Tibial nerve (tissue), 4 donors: ENCODE data around the gene RPTOR. TPM values are rescaled to one million over a fixed set of nuclear protein-coding genes. Genes with fewer than 3 reads are reported as not detected.

Experiments
- DNase-seq, 2 donors: peaks; one replicate each; pipeline ENCODE4 v3.0.0-alpha.2; 2019; ENCODE audit warnings: low spot score in 2 of 2
- H3K27ac ChIP-seq, 4 donors: fragments of 200-600 bp; sonication (generic) in 3 of 4; one replicate each; pipeline ENCODE4 v1.5.1; 2017 to 2019; ENCODE audit warnings: mild to moderate bottlenecking in 1 of 4
- H3K27me3 ChIP-seq, 2 donors: fragments of 200-600 bp; sonication (generic) in 1 of 2; one replicate each; pipeline versions ENCODE4 v1.5.1 to v1.6.0; 2017 to 2019
- H3K36me3 ChIP-seq, 3 donors: fragments of 200-600 bp; sonication (generic); one replicate each; pipeline ENCODE4 v1.5.1; 2018 to 2019
- H3K4me1 ChIP-seq, 4 donors: fragments of 200-600 bp; sonication (generic) in 3 of 4; one replicate each; pipeline ENCODE4 v1.5.1; 2017 to 2019
- H3K4me3 ChIP-seq, 4 donors: fragments of 200-600 bp; sonication (generic) in 3 of 4; one replicate each; pipeline ENCODE4 v1.5.1; 2017 to 2019; ENCODE audit warnings: mild to moderate bottlenecking in 1 of 4, moderate library complexity in 1 of 4
- H3K9me3 ChIP-seq, 4 donors: fragments of 200-600 bp; sonication (generic) in 3 of 4; one replicate each; pipeline ENCODE4 v1.5.1; 2017 to 2019
- CTCF ChIP-seq, 5 experiments: fragments of 200-600 bp in 3 of 5; fragments of 450-650 bp in 2 of 5; sonication (generic) in 3 of 5; IDR thresholded peaks; one replicate each; pipeline ENCODE4 v1.5.1; 2016 to 2019; ENCODE audit warnings: antibody characterized with exemption in 5 of 5, mild to moderate bottlenecking in 3 of 5, moderate library complexity in 2 of 5
- EP300 ChIP-seq, 2 donors: sonication (generic); formaldehyde crosslinking; IDR thresholded peaks; one replicate each; pipeline ENCODE4 v1.6.1; 2017; ENCODE audit warnings: antibody characterized with exemption in 2 of 2, mild to moderate bottlenecking in 1 of 2
- POLR2A ChIP-seq, 2 donors: fragments of 450-650 bp; IDR thresholded peaks; one replicate each; pipeline ENCODE4 v1.6.1; 2017; ENCODE audit warnings: antibody characterized with exemption in 2 of 2, mild to moderate bottlenecking in 2 of 2, moderate library complexity in 2 of 2
- WGBS, 2 donors: methylation state at CpG; one replicate each; pipeline ENCODE4 v1.1.5; 2018; 5-methylcytosine and 5-hydroxymethylcytosine counted together
- total RNA-seq, 4 donors: library from RNA; depleted of rRNA; stranded (reverse); fragments of >200 nt; gene quantifications; one replicate each; pipeline ENCODE4 v1.1.0, GENCODE V29; 2016

The RPTOR gene
- total RNA-seq, 4 donors from 2014 or later: 34.7 to 56.4 (median 40.1) TPM

DNA sequence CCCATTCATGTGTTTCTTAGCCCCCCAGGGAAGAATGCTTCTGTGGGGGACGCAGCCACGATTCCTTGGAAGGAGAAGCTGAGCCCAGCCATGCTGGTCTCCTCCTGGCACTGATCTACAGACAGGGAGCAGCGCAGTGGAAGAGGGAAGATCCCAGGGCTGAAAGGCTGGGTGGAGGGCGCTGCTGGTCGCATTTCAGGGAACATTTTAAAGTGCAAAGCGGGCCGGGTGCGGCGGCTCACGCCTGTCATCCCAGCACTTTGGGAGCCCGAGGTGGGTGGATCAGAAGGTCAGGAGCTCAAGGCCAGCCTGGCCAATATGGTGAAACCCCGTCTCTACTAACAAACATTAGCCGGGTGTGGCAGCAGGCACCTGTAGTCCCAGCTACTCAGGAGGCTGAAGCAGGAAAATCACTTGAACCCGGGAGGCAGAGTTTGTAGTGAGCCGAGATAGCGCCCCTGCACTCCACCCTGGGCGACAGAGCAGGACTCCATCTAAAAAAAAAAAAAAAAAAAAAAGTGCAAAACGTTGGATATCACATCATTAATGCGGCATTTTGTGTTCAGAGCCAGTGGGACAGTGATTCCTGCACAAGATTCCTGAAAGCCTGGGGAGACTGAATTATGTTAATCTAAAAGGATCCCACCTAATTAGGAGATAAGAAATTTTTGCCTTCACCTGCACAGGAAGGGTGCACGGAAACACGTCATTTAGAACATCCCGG is 446.4 kb downstream of the RPTOR start:
- Histone ChIP-seq H3K27ac (peak overlapping the region; percentile 52 to 90 (median 81)), H3K27me3 (no peaks in the 10 kb centered on the region), H3K4me3 (peak overlapping the region; percentile 78 to 97 (median 92)), H3K9me3 (no peaks in the 10 kb centered on the region), H3K4me1 (peaks cover 0 to 43% (median 27%) of the 10 kb centered on the region in 4 donors), H3K36me3 (peaks cover 0 to 29% (median 5%) of the 10 kb centered on the region in 3 donors)
- 43 to 49% methylated on average over 18 to 22 of the region's 22 CpGs for WGBS, 2 donors
- TF ChIP-seq POLR2A (IDR thresholded peaks at IDR 0.05) (no peak), EP300 (IDR thresholded peaks at IDR 0.05) (no peak), CTCF (IDR thresholded peaks at IDR 0.05) (no peak)
- DNase-seq: no peak

DNA sequence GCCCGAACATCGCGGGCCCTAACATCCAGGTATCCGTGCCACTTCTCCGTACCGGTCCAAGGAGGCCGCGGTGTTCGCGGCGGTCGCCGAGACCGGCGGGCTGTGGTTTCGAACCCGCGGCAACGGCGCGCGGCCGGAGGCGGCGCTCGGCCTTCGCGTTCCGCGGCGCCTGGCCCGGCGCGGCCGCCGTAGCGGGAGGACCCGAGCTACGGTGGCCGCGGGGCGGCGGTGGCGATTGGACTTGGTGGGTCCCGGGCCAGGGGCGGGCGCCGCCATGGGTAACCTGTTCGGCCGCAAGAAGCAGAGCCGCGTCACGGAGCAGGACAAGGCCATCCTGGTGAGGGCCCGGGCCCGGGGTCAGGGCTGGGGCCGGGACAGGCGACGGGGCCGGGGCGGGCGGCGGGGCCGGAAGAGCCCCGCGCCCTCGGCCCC is 447.0 kb downstream of the RPTOR start, which contains the start of gene CHMP6:
CHMP6 (plus strand) TSS at position 197 of the 432 bp plus-strand sequence; CDS start at position 275, 78 bp downstream.
- WGBS, 2 donors: 0% methylated on average over 16 to 48 of the region's 66 CpGs
- H3K4me1 ChIP-seq: peaks cover 0 to 43% (median 27%) of the 10 kb centered on the region in 4 donors
- H3K36me3 ChIP-seq: peaks cover 2 to 34% (median 9%) of the 10 kb centered on the region in 3 donors

GRCh38 chr17:80992077-80992947 is 447.7 kb downstream of the RPTOR start:
- Histone ChIP-seq H3K4me3 (peak overlapping the region; percentile 78 to 97 (median 92)), H3K9me3 (no peaks in the 10 kb centered on the region), H3K27ac (peak overlapping the region; percentile 52 to 90 (median 81)), H3K36me3 (peaks cover 2 to 41% (median 16%) of the 10 kb centered on the region in 3 donors), H3K4me1 (peaks cover 0 to 43% (median 27%) of the 10 kb centered on the region in 4 donors), H3K27me3 (no peaks in the 10 kb centered on the region)
- WGBS, 2 donors: 4 to 7% methylated on average over 9 to 34 of the region's 90 CpGs
- no peak for DNase-seq
- TF ChIP-seq POLR2A (IDR thresholded peaks at IDR 0.05) (no peak), EP300 (IDR thresholded peaks at IDR 0.05) (no peak), CTCF (IDR thresholded peaks at IDR 0.05) (no peak)

More for the DNA sequence above, 447.0 kb downstream of the RPTOR start, which contains the start of gene CHMP6:
- peak within 1 kb of the TSS; percentile 78 to 97 (median 92) for H3K4me3 ChIP-seq
- H3K27ac ChIP-seq: peak within 1 kb of the TSS; percentile 52 to 90 (median 81)
- no peaks in the 10 kb centered on the region for H3K27me3 ChIP-seq
- H3K9me3 ChIP-seq: no peaks in the 10 kb centered on the region
- peak; percentile 26 to 94 (median 72) for TF ChIP-seq CTCF (IDR thresholded peaks at IDR 0.05)
- peak in 1 of 2 donors; percentile 57 for TF ChIP-seq EP300 (IDR thresholded peaks at IDR 0.05)
- peak in 1 of 2 donors; percentile 27 for TF ChIP-seq POLR2A (IDR thresholded peaks at IDR 0.05)
- peak; percentile 52 to 62 for DNase-seq

GRCh38 chr17:80992948-80993624 is 448.4 kb downstream of the RPTOR start:
- no peak for DNase-seq
- peaks cover 2 to 49% (median 21%) of the 10 kb centered on the region in 3 donors for H3K36me3 ChIP-seq
- no peak for TF ChIP-seq POLR2A (IDR thresholded peaks at IDR 0.05)
- no peak for TF ChIP-seq CTCF (IDR thresholded peaks at IDR 0.05)
- no peak for TF ChIP-seq EP300 (IDR thresholded peaks at IDR 0.05)
- H3K27ac ChIP-seq: peak overlapping the region in 1 of 4 donors; percentile 90
- peaks cover 0 to 43% (median 27%) of the 10 kb centered on the region in 4 donors for H3K4me1 ChIP-seq
- no peaks in the 10 kb centered on the region for H3K9me3 ChIP-seq
- no peaks in the 10 kb centered on the region for H3K27me3 ChIP-seq
- H3K4me3 ChIP-seq: peak overlapping the region in 3 of 4 donors; percentile 78 to 93 (median 90)
- 30 to 38% methylated on average over 17 of the region's 18 CpGs for WGBS, 2 donors
